ENCODE measurements around the gene ARL14EP. TPM values are rescaled to one million over a fixed set of nuclear protein-coding genes. Genes with fewer than 3 reads are reported as not detected.
A peak's percentile ranks its signal among the peaks of the same experiment; 100 is the strongest.

ARL14EP gene
- total and polyA plus RNA-seq, 12 donors = 10.1 to 43.5 (median 30.5) TPM

DNA sequence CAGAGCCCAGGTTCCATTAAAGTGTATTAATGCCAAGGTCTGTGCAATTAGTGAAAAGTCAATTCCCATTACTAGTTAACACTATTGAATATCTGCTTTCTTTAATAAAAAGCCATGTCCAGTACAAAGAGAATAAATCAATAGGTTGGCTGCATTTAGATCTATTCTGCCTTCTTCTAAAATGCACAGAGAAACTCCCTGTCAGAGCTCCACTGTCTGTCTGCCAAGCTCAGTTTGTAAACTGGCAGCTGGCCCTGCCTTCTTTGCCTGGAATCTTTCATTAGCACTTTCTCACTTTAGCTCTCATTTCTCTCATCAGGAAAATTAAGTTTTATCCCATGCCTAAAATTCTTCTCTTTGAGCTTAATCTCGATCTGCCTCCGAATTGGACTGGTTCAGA lies 35.6 kb downstream of the ARL14EP start:
- WGBS, 2 donors = 35 to 56% methylated on average over 2 of the region's 2 CpGs
- Histone ChIP-seq H3K27ac (peak overlapping the region in 2 of 10 donors; percentile 33 to 46), H3K27me3 (no peaks in the 10 kb centered on the region), H3K4me3 (no peak overlapping the region), H3K9me3 (peaks cover 0 to 6% (median 0%) of the 10 kb centered on the region in 11 donors), H3K36me3 (no peaks in the 10 kb centered on the region), H3K4me1 (peaks cover 0 to 16% (median 0%) of the 10 kb centered on the region in 9 donors)
- intact Hi-C loops (cut with DNase I) = loop anchor here in 3 of 10 donors (5.0 to 10.0 kb wide), 4 partner anchors 226 to 556 kb away; partner anchors contain the start of gene MPPED2 (in 2 of the 3)
- ATAC-seq (peak in 5 of 8 donors; percentile 33 to 75 (median 62)), DNase-seq (peak in 1 of 2 donors; percentile 39)
- TF ChIP-seq, protein P1, sequence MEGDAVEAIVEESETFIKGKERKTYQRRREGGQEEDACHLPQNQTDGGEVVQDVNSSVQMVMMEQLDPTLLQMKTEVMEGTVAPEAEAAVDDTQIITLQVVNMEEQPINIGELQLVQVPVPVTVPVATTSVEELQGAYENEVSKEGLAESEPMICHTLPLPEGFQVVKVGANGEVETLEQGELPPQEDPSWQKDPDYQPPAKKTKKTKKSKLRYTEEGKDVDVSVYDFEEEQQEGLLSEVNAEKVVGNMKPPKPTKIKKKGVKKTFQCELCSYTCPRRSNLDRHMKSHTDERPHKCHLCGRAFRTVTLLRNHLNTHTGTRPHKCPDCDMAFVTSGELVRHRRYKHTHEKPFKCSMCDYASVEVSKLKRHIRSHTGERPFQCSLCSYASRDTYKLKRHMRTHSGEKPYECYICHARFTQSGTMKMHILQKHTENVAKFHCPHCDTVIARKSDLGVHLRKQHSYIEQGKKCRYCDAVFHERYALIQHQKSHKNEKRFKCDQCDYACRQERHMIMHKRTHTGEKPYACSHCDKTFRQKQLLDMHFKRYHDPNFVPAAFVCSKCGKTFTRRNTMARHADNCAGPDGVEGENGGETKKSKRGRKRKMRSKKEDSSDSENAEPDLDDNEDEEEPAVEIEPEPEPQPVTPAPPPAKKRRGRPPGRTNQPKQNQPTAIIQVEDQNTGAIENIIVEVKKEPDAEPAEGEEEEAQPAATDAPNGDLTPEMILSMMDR (IDR thresholded peaks at IDR 0.05) = no peak

GRCh38 chr11:30360741-30361140 lies 37.8 kb downstream of the ARL14EP start:
- H3K27ac ChIP-seq = no peak overlapping the region
- no peak for ATAC-seq

DNA sequence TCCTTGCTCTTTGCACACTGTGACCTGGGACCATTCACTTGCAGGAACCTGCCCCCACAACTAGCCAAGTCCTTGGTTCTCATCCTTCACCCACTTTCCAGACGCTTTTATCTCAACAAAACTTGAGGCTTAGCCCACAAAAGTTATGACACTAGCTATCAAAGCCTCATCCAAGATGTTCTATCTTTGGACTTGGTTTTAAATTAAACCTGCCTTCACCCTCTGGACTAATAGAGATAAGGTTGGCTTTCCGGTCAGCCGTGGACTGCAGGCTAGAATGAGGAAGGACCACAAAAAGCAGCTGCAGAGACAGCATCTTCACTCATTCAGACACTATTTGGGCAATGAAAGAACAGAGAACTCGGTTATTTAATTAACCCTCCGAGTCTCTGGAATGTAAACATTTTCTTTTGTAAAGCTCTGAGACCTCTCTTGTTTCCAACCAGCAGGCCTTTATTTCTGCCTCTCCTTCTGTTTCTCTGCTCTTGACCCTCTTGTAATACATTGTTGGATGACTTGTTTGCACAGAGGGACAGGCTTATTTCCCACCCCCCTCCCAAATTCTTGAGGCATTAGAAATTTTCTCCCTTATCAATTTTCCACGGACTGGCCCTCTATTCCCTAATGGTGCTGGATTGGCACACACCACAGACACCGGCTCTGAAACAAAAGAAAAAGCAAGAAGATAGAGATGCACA lies 41.4 kb downstream of the ARL14EP start:
- TF ChIP-seq, protein P1 (IDR thresholded peaks at IDR 0.05) = no peak
- Histone ChIP-seq H3K27ac (no peak overlapping the region), H3K36me3 (no peaks in the 10 kb centered on the region), H3K4me1 (peaks cover 0 to 11% (median 4%) of the 10 kb centered on the region in 9 donors), H3K4me3 (no peak overlapping the region), H3K27me3 (no peaks in the 10 kb centered on the region), H3K9me3 (no peaks in the 10 kb centered on the region)
- ATAC-seq (no peak), DNase-seq (no peak)
- intact Hi-C loops (cut with DNase I) = no loop called here
- 32 to 43% methylated on average over 7 of the region's 7 CpGs for WGBS, 2 donors

More at GRCh38 chr11:30360741-30361140, 37.8 kb downstream of the ARL14EP start:
- Histone ChIP-seq H3K27me3 (no peaks in the 10 kb centered on the region), H3K9me3 (no peaks in the 10 kb centered on the region), H3K4me3 (no peak overlapping the region), H3K4me1 (peaks cover 0 to 27% (median 4%) of the 10 kb centered on the region in 9 donors), H3K36me3 (no peaks in the 10 kb centered on the region)
- TF ChIP-seq, protein P1 (IDR thresholded peaks at IDR 0.05) = no peak
- intact Hi-C loops (cut with DNase I) = no loop called here
- no peak for DNase-seq

- WGBS, 2 donors = 73 to 75% methylated on average over 9 of the region's 9 CpGs
- Histone ChIP-seq H3K36me3 (no peaks in the 10 kb centered on the region), H3K27ac (no peak overlapping the region), H3K4me1 (peaks cover 0 to 11% (median 4%) of the 10 kb centered on the region in 9 donors), H3K27me3 (no peaks in the 10 kb centered on the region), H3K9me3 (no peaks in the 10 kb centered on the region), H3K4me3 (no peak overlapping the region)
- intact Hi-C loops (cut with DNase I) = no loop called here
- DNase-seq (no peak), ATAC-seq (peak in 2 of 8 donors; percentile 30 to 39)
- TF ChIP-seq, protein P1 (IDR thresholded peaks at IDR 0.05) = no peak
These were observed 42.1 kb downstream of the ARL14EP start for GRCh38 chr11:30364837-30365482.
